GM15510 (cell line): ENCODE results near the gene LEUTX.

Source experiments
- POLR2A ChIP-seq: IDR thresholded peaks from 3 replicates; pipeline ENCODE4 v1.6.1; 2011; ENCODE audit warnings: borderline replicate concordance; ENCODE audit not compliant: insufficient read length; ENCODE audit errors: extremely low read depth

Gene LEUTX

GRCh38 chr19:39759457-39760184 lies 19.0 kb upstream of the LEUTX start:
- TF ChIP-seq POLR2A: no peak

GRCh38 chr19:39765091-39766076 lies 13.3 kb upstream of the LEUTX start:
- TF ChIP-seq POLR2A: no peak

GRCh38 chr19:39768334-39768733 lies 10.3 kb upstream of the LEUTX start:
- no peak for TF ChIP-seq POLR2A

GRCh38 chr19:39768786-39769185 lies 9.9 kb upstream of the LEUTX start:
- no peak for TF ChIP-seq POLR2A

- no peak for TF ChIP-seq POLR2A
Measured at GRCh38 chr19:39780894-39781293, 2.2 kb downstream of the LEUTX start.

- TF ChIP-seq POLR2A: no peak
Measured at GRCh38 chr19:39788244-39788643, 9.6 kb downstream of the LEUTX start.

GRCh38 chr19:39792999-39793546 lies 14.4 kb downstream of the LEUTX start:
- no peak for TF ChIP-seq POLR2A

- TF ChIP-seq POLR2A: no peak
Measured at GRCh38 chr19:39795001-39795400, 16.3 kb downstream of the LEUTX start.

GRCh38 chr19:39796000-39796498 lies 17.4 kb downstream of the LEUTX start:
- no peak for TF ChIP-seq POLR2A

- no peak for TF ChIP-seq POLR2A
Measured at GRCh38 chr19:39797083-39797482, 18.4 kb downstream of the LEUTX start.

GRCh38 chr19:39802958-39803357 lies 24.3 kb downstream of the LEUTX start:
- no peak for TF ChIP-seq POLR2A

GRCh38 chr19:39805104-39805503 lies 26.4 kb downstream of the LEUTX start:
- no peak for TF ChIP-seq POLR2A

- no peak for TF ChIP-seq POLR2A
Measured at GRCh38 chr19:39807846-39808364, 29.3 kb downstream of the LEUTX start.

GRCh38 chr19:39809368-39809767 lies 30.7 kb downstream of the LEUTX start:
- TF ChIP-seq POLR2A: no peak

- TF ChIP-seq POLR2A: no peak
Measured at GRCh38 chr19:39810424-39810823, 31.8 kb downstream of the LEUTX start.
